ENCODE data around the gene DYNLT2B.

- TF ChIP-seq CTCF (conservative IDR thresholded peaks at IDR 0.05) (no peak), ZFX (IDR thresholded peaks at IDR 0.05) (no peak)
These were observed 3.1 kb upstream of the DYNLT2B start for GRCh38 chr3:196321162-196321561.

Measured in C4-2B (cell line).